ENCODE measurements around the gene SH3BGRL.

Gene SH3BGRL

GRCh38 chrX:81215685-81216084 lies 13.8 kb downstream of the SH3BGRL start:
- Histone ChIP-seq H3K4me1 (ENCODE audit: insufficient read depth, low read length) (no peaks in the 10 kb centered on the region), H3K27ac (ENCODE audit: low read depth, low read length) (no peak overlapping the region), H3K4me3 (ENCODE audit: low read length) (no peak overlapping the region), H3K9ac (ENCODE audit: low read depth, low read length) (no peak overlapping the region), H3K9me3 (ENCODE audit: insufficient read depth, low read depth, low read length) (no peaks in the 10 kb centered on the region), H3K36me3 (ENCODE audit: insufficient read depth, low read length) (no peaks in the 10 kb centered on the region), H3K27me3 (ENCODE audit: insufficient read depth, low read length) (no peaks in the 10 kb centered on the region)
- WGBS, result no CpG with 5 or more reads among the region's 1 CpG

DNA sequence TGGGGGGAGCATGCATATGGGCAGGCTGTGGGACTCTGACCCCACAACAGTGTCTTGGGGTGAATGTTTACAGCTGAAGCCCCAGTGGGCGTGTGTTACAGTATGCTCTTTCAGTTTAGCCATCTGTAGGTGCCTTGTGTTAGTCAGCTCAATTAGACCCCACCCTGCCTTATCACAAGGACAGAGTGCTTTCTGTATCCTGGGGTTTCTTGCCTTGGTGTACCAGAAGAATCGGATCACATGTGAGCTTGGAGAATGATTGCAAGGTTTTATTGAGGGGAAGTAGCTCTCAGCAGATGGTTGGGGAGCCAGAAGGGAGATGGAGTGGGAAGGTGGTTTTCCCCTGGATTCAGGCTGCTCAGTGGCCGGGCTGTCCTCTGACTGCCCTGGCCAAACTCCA lies 27.3 kb downstream of the SH3BGRL start:
- H3K27me3 ChIP-seq (ENCODE audit: insufficient read depth, low read length), result no peaks in the 10 kb centered on the region
- H3K4me3 ChIP-seq (ENCODE audit: low read length), result no peak overlapping the region
- H3K9ac ChIP-seq (ENCODE audit: low read depth, low read length), result no peak overlapping the region
- H3K36me3 ChIP-seq (ENCODE audit: insufficient read depth, low read length), result no peaks in the 10 kb centered on the region
- peaks cover 13% of the 10 kb centered on the region; the same call in 1 of the 2 replicates for H3K4me1 ChIP-seq (ENCODE audit: insufficient read depth, low read length)
- 98% methylated on average over 3 of the region's 3 CpGs for WGBS
- H3K27ac ChIP-seq (ENCODE audit: low read depth, low read length), result no peak overlapping the region
- H3K9me3 ChIP-seq (ENCODE audit: insufficient read depth, low read depth, low read length), result no peaks in the 10 kb centered on the region

DNA sequence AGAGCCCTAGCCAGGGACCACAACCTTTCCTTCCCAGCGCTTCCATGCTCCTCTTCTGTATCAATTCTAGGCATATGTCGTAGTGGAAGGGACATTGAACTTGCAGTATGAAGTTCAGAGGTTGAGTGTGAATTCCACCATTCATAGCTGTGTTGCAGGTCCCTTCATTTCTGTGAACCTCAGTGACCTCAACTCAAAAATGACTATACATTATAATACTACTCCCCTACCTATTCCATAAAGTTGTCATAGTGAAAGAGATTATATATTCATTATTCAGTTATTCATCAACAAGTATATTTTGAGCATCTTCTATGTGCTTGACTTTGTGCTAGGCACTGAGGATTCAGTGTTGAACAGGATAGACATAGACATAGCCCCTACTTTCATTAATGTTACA lies 28.0 kb downstream of the SH3BGRL start:
- Histone ChIP-seq H3K9me3 (ENCODE audit: insufficient read depth, low read depth, low read length) (no peaks in the 10 kb centered on the region), H3K4me1 (ENCODE audit: insufficient read depth, low read length) (peaks cover 13% of the 10 kb centered on the region; the same call in 1 of the 2 replicates), H3K36me3 (ENCODE audit: insufficient read depth, low read length) (no peaks in the 10 kb centered on the region), H3K9ac (ENCODE audit: low read depth, low read length) (no peak overlapping the region), H3K27ac (ENCODE audit: low read depth, low read length) (no peak overlapping the region), H3K27me3 (ENCODE audit: insufficient read depth, low read length) (no peaks in the 10 kb centered on the region), H3K4me3 (ENCODE audit: low read length) (no peak overlapping the region)
- 100% methylated on average over 2 of the region's 2 CpGs for WGBS

GRCh38 chrX:81231476-81231875 lies 29.6 kb downstream of the SH3BGRL start:
- peaks cover 13% of the 10 kb centered on the region; the same call in 1 of the 2 replicates for H3K4me1 ChIP-seq (ENCODE audit: insufficient read depth, low read length)
- H3K9ac ChIP-seq (ENCODE audit: low read depth, low read length), result no peak overlapping the region
- no peaks in the 10 kb centered on the region for H3K36me3 ChIP-seq (ENCODE audit: insufficient read depth, low read length)
- 88% methylated on average over 1 of the region's 1 CpG for WGBS
- H3K9me3 ChIP-seq (ENCODE audit: insufficient read depth, low read depth, low read length), result no peaks in the 10 kb centered on the region
- no peaks in the 10 kb centered on the region for H3K27me3 ChIP-seq (ENCODE audit: insufficient read depth, low read length)
- no peak overlapping the region for H3K27ac ChIP-seq (ENCODE audit: low read depth, low read length)
- H3K4me3 ChIP-seq (ENCODE audit: low read length), result no peak overlapping the region

GRCh38 chrX:81232218-81232617 lies 30.3 kb downstream of the SH3BGRL start:
- Histone ChIP-seq H3K9me3 (ENCODE audit: insufficient read depth, low read depth, low read length) (no peaks in the 10 kb centered on the region), H3K9ac (ENCODE audit: low read depth, low read length) (no peak overlapping the region), H3K27me3 (ENCODE audit: insufficient read depth, low read length) (no peaks in the 10 kb centered on the region), H3K36me3 (ENCODE audit: insufficient read depth, low read length) (no peaks in the 10 kb centered on the region), H3K4me1 (ENCODE audit: insufficient read depth, low read length) (0 out of 2 replicates have a peak, but pooled peaks cover 12% of the 10 kb centered on the region), H3K4me3 (ENCODE audit: low read length) (no peak overlapping the region), H3K27ac (ENCODE audit: low read depth, low read length) (no peak overlapping the region)
- WGBS, result 91% methylated on average over 1 of the region's 1 CpG

GRCh38 chrX:81237516-81237915 lies 35.6 kb downstream of the SH3BGRL start:
- Histone ChIP-seq H3K27me3 (ENCODE audit: insufficient read depth, low read length) (no peaks in the 10 kb centered on the region), H3K27ac (ENCODE audit: low read depth, low read length) (no peak overlapping the region), H3K4me3 (ENCODE audit: low read length) (no peak overlapping the region), H3K9me3 (ENCODE audit: insufficient read depth, low read depth, low read length) (no peaks in the 10 kb centered on the region; the same call in 1 of the 2 replicates), H3K36me3 (ENCODE audit: insufficient read depth, low read length) (0 out of 2 replicates have a peak, but pooled peaks cover 4% of the 10 kb centered on the region), H3K9ac (ENCODE audit: low read depth, low read length) (no peak overlapping the region), H3K4me1 (ENCODE audit: insufficient read depth, low read length) (no peaks in the 10 kb centered on the region)
- WGBS, result 100% methylated on average over 1 of the region's 1 CpG

DNA sequence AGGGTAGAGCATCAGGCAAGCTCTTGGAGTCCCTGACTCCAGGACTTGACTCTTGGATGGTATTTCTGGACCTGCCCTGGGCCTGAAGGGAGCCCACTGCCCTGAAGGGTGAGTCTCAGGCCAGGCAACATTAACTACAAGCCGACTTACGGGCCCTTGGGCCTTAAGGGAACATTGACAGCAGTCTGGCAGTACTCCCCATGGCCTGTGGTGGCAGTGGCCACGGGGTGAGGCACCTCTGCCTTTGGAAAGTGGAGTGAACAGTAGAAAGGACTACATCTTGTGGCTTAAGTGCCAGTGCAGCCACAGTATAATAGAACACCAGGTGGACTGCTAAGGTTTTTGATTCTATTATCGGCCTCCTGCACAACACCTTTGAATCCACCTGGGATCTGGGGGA lies 36.3 kb downstream of the SH3BGRL start:
- 94% methylated on average over 4 of the region's 4 CpGs for WGBS
- H3K4me1 ChIP-seq (ENCODE audit: insufficient read depth, low read length), result no peaks in the 10 kb centered on the region
- H3K27me3 ChIP-seq (ENCODE audit: insufficient read depth, low read length), result no peaks in the 10 kb centered on the region
- H3K9me3 ChIP-seq (ENCODE audit: insufficient read depth, low read depth, low read length), result no peaks in the 10 kb centered on the region; the same call in 1 of the 2 replicates
- H3K4me3 ChIP-seq (ENCODE audit: low read length), result no peak overlapping the region
- 0 out of 2 replicates have a peak, but pooled peaks cover 4% of the 10 kb centered on the region for H3K36me3 ChIP-seq (ENCODE audit: insufficient read depth, low read length)
- no peak overlapping the region for H3K27ac ChIP-seq (ENCODE audit: low read depth, low read length)
- no peak overlapping the region for H3K9ac ChIP-seq (ENCODE audit: low read depth, low read length)

GRCh38 chrX:81240701-81241331 lies 38.9 kb downstream of the SH3BGRL start:
- Histone ChIP-seq H3K9ac (ENCODE audit: low read depth, low read length) (no peak overlapping the region), H3K4me3 (ENCODE audit: low read length) (no peak overlapping the region), H3K27me3 (ENCODE audit: insufficient read depth, low read length) (no peaks in the 10 kb centered on the region), H3K9me3 (ENCODE audit: insufficient read depth, low read depth, low read length) (no peaks in the 10 kb centered on the region; the same call in 1 of the 2 replicates), H3K27ac (ENCODE audit: low read depth, low read length) (no peak overlapping the region), H3K36me3 (ENCODE audit: insufficient read depth, low read length) (0 out of 2 replicates have a peak, but pooled peaks cover 4% of the 10 kb centered on the region), H3K4me1 (ENCODE audit: insufficient read depth, low read length) (no peaks in the 10 kb centered on the region)
- 83% methylated on average over 4 of the region's 4 CpGs for WGBS

DNA sequence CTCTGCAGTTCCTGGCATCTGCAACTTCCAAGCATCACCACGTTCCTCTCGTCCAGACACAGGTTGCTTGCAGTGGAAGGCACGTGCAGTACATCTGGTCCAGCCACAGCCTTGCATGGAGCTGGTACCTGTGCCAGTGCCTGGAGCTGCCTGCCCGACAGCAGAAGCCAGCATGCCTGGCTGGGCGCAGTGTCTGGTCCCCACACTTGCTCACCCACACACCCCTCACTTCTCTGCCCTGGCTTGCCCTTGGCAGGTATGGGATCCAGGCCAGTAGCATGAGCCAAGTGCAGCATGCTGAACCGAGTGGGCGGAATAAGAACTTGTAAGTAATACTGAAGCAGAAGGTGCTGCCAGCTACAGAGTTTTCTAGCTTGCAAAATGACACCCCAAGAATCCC lies 39.9 kb downstream of the SH3BGRL start:
- no peak overlapping the region for H3K27ac ChIP-seq (ENCODE audit: low read depth, low read length)
- H3K9me3 ChIP-seq (ENCODE audit: insufficient read depth, low read depth, low read length), result no peaks in the 10 kb centered on the region; the same call in 1 of the 2 replicates
- no peak overlapping the region for H3K4me3 ChIP-seq (ENCODE audit: low read length)
- 0 out of 2 replicates have a peak, but pooled peaks cover 4% of the 10 kb centered on the region for H3K36me3 ChIP-seq (ENCODE audit: insufficient read depth, low read length)
- H3K4me1 ChIP-seq (ENCODE audit: insufficient read depth, low read length), result no peaks in the 10 kb centered on the region
- 98% methylated on average over 7 of the region's 7 CpGs for WGBS
- H3K9ac ChIP-seq (ENCODE audit: low read depth, low read length), result no peak overlapping the region
- H3K27me3 ChIP-seq (ENCODE audit: insufficient read depth, low read length), result no peaks in the 10 kb centered on the region

DNA sequence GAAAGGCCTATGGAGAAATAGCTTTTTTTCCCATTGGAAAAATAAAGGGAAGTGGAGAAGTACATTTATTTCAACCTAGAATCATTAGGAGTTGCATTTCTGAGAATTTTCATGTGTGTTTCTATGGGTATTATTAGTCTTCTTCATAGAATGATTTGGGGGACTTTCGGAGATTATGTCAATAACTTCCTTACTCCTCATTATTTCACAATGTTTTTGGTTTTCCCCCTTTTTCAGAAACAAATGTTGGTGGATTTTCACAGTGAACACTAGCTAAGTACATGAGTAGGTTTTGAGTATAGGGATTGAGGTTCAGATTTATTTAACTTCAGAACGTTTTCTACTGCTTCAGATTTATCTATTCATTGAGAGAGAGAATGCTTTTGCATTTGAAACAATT lies 54.0 kb downstream of the SH3BGRL start:
- no peaks in the 10 kb centered on the region for H3K9me3 ChIP-seq (ENCODE audit: insufficient read depth, low read depth, low read length)
- no CpG with 5 or more reads among the region's 2 CpGs for WGBS
- no peaks in the 10 kb centered on the region for H3K36me3 ChIP-seq (ENCODE audit: insufficient read depth, low read length)
- no peaks in the 10 kb centered on the region for H3K27me3 ChIP-seq (ENCODE audit: insufficient read depth, low read length)
- peaks cover 24% of the 10 kb centered on the region for H3K4me1 ChIP-seq (ENCODE audit: insufficient read depth, low read length)
- no peak overlapping the region for H3K4me3 ChIP-seq (ENCODE audit: low read length)
- H3K27ac ChIP-seq (ENCODE audit: low read depth, low read length), result no peak overlapping the region
- H3K9ac ChIP-seq (ENCODE audit: low read depth, low read length), result no peak overlapping the region

GRCh38 chrX:81257817-81258216 lies 55.9 kb downstream of the SH3BGRL start:
- no peak overlapping the region for H3K4me3 ChIP-seq (ENCODE audit: low read length)
- H3K27me3 ChIP-seq (ENCODE audit: insufficient read depth, low read length), result no peaks in the 10 kb centered on the region
- H3K4me1 ChIP-seq (ENCODE audit: insufficient read depth, low read length), result peaks cover 40% of the 10 kb centered on the region
- H3K27ac ChIP-seq (ENCODE audit: low read depth, low read length), result no peak overlapping the region
- no peaks in the 10 kb centered on the region for H3K36me3 ChIP-seq (ENCODE audit: insufficient read depth, low read length)
- H3K9ac ChIP-seq (ENCODE audit: low read depth, low read length), result no peak overlapping the region
- no peaks in the 10 kb centered on the region for H3K9me3 ChIP-seq (ENCODE audit: insufficient read depth, low read depth, low read length)
